ENCODE results near the gene CEL. TPM values are rescaled to one million over a fixed set of nuclear protein-coding genes. Genes with fewer than 3 reads are reported as not detected.
"Not testable (repeated sequence)": the region's sequence is repeated elsewhere in the genome, so short reads cannot be mapped to it uniquely, and the experiment has no call there.

The CEL gene
- total RNA-seq, 4 donors from 2014 or later, result 0.26 to 1.4 (median 0.62) TPM; not detected in 1

DNA sequence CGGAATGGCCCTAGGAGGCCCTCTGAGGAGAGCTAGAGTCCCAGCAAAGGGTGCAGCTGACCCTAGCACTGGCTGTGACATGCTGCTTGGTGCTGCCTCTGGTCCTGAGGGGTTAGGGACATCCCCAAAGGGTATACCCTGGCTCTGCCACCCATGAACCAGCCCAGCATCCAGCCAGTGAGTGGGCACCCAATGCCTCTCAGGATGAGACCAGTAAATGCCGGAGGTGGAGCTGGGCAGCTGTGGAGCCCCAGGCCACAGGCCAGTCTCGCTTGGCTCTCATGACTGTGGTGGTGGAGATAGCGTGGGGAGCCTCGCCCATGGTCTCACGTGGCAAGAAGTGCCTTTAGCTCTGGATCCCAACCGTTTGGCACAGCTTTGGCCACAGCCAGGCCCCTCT is 3.7 kb upstream of the CEL start:
- intact Hi-C loops (cut with DNase I; ENCODE audit: low total_unique reads), result no loop called here
- H3K36me3 ChIP-seq, result no peaks in the 10 kb centered on the region
- TF ChIP-seq POLR2A (IDR thresholded peaks at IDR 0.05), result no peak
- TF ChIP-seq, protein P1, sequence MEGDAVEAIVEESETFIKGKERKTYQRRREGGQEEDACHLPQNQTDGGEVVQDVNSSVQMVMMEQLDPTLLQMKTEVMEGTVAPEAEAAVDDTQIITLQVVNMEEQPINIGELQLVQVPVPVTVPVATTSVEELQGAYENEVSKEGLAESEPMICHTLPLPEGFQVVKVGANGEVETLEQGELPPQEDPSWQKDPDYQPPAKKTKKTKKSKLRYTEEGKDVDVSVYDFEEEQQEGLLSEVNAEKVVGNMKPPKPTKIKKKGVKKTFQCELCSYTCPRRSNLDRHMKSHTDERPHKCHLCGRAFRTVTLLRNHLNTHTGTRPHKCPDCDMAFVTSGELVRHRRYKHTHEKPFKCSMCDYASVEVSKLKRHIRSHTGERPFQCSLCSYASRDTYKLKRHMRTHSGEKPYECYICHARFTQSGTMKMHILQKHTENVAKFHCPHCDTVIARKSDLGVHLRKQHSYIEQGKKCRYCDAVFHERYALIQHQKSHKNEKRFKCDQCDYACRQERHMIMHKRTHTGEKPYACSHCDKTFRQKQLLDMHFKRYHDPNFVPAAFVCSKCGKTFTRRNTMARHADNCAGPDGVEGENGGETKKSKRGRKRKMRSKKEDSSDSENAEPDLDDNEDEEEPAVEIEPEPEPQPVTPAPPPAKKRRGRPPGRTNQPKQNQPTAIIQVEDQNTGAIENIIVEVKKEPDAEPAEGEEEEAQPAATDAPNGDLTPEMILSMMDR (IDR thresholded peaks at IDR 0.05), result no peak
- no peak overlapping the region for H3K4me3 ChIP-seq
- H3K27ac ChIP-seq, result no peak overlapping the region
- H3K9me3 ChIP-seq, result no peaks in the 10 kb centered on the region
- H3K27me3 ChIP-seq, result no peaks in the 10 kb centered on the region
- no peak for DNase-seq
- H3K4me1 ChIP-seq, result no peaks in the 10 kb centered on the region

- intact Hi-C loops (cut with DNase I; ENCODE audit: low total_unique reads), result no loop called here
- H3K9me3 ChIP-seq, result no peaks in the 10 kb centered on the region
- DNase-seq, result no peak
- TF ChIP-seq POLR2A (IDR thresholded peaks at IDR 0.05), result no peak
- TF ChIP-seq, protein P1 (IDR thresholded peaks at IDR 0.05), result no peak
- no peak overlapping the region for H3K4me3 ChIP-seq
- H3K27me3 ChIP-seq, result no peaks in the 10 kb centered on the region
- no peaks in the 10 kb centered on the region for H3K36me3 ChIP-seq
- H3K4me1 ChIP-seq, result no peaks in the 10 kb centered on the region
- no peak overlapping the region for H3K27ac ChIP-seq
Measured at GRCh38 chr9:133058550-133059320, 3.0 kb upstream of the CEL start.

- H3K4me1 ChIP-seq, result no peaks in the 10 kb centered on the region
- H3K27me3 ChIP-seq, result no peaks in the 10 kb centered on the region
- intact Hi-C loops (cut with DNase I; ENCODE audit: low total_unique reads), result no loop called here
- no peak for TF ChIP-seq POLR2A (IDR thresholded peaks at IDR 0.05)
- TF ChIP-seq, protein P1 (IDR thresholded peaks at IDR 0.05), result no peak
- H3K36me3 ChIP-seq, result no peaks in the 10 kb centered on the region
- no peak for DNase-seq
- no peak overlapping the region for H3K4me3 ChIP-seq
- no peaks in the 10 kb centered on the region for H3K9me3 ChIP-seq
- H3K27ac ChIP-seq, result no peak overlapping the region
Measured at GRCh38 chr9:133059623-133060022, 2.2 kb upstream of the CEL start.

DNA sequence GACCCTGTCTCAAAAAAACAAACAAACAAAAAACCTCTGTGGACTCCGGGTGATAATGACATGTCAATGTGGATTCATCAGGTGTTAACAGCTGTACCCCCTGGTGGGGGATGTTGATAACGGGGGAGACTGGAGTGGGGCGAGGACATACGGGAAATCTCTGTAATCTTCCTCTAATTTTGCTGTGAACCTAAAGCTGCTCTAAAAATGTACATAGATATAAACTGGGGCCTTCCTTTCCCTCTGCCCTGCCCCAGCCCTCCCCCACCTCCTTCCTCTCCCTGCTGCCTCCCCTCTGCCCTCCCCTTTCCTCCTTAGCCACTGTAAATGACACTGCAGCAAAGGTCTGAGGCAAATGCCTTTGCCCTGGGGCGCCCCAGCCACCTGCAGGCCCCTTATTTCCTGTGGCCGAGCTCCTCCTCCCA is 1.4 kb upstream of the CEL start:
- Histone ChIP-seq H3K27ac (no peak overlapping the region), H3K4me3 (no peak overlapping the region), H3K27me3 (no peaks in the 10 kb centered on the region), H3K4me1 (no peaks in the 10 kb centered on the region), H3K9me3 (no peaks in the 10 kb centered on the region), H3K36me3 (no peaks in the 10 kb centered on the region)
- intact Hi-C loops (cut with DNase I; ENCODE audit: low total_unique reads), result no loop called here
- no peak for DNase-seq
- TF ChIP-seq POLR2A (IDR thresholded peaks at IDR 0.05), result no peak
- TF ChIP-seq, protein P1 (IDR thresholded peaks at IDR 0.05), result no peak

DNA sequence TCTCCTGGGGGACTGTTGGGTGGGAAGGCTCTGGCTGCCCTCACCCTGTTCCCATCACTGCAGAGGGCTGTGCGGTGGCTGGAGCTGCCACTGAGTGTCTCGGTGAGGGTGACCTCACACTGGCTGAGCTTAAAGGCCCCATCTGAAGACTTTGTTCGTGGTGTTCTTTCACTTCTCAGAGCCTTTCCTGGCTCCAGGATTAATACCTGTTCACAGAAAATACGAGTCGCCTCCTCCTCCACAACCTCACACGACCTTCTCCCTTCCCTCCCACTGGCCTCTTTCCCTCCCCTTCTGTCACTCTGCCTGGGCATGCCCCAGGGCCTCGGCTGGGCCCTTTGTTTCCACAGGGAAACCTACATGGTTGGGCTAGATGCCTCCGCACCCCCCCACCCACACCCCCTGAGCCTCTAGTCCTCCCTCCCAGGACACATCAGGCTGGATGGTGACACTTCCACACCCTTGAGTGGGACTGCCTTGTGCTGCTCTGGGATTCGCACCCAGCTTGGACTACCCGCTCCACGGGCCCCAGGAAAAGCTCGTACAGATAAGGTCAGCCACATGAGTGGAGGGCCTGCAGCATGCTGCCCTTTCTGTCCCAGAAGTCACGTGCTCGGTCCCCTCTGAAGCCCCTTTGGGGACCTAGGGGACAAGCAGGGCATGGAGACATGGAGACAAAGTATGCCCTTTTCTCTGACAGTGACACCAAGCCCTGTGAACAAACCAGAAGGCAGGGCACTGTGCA is 590 bp upstream of the CEL start:
- H3K27me3 ChIP-seq; H3K27ac ChIP-seq; H3K36me3 ChIP-seq; H3K9me3 ChIP-seq; DNase-seq; intact Hi-C loops (cut with DNase I; ENCODE audit: low total_unique reads); H3K4me1 ChIP-seq; H3K4me3 ChIP-seq: not testable (repeated sequence)

DNA sequence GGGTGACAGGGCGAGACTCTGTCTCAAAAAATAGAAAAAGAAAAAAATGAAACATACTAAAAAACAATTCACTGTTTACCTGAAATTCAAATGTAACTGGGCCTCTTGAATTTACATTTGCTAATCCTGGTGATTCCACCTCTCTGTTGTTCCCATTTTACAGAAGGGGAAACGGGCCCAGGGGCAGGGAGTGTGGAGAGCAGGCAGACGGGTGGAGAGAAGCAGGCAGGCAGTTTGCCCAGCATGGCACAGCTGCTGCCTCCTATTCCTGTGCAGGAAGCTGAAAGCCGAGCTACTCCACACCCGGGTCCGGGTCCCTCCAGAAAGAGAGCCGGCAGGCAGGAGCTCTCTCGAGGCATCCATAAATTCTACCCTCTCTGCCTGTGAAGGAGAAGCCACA is 788 bp downstream of the CEL start:
- H3K27me3 ChIP-seq; intact Hi-C loops (cut with DNase I; ENCODE audit: low total_unique reads); DNase-seq; H3K27ac ChIP-seq; H3K36me3 ChIP-seq; H3K4me1 ChIP-seq; H3K4me3 ChIP-seq; H3K9me3 ChIP-seq: not testable (repeated sequence)
